GM12865 (cell line): Measurements from ENCODE around the gene CBY1.

ENCODE experiments used
- DNase-seq: peaks from one replicate; pipeline ENCODE4 v3.0.0; 2010; ENCODE audit warnings: low read depth
- H3K4me3 ChIP-seq: 2 replicates; pipeline ENCODE4 v1.5.1; 2011; ENCODE audit warnings: mild to moderate bottlenecking, low read depth, low read length, control low read depth
- CTCF ChIP-seq: IDR thresholded peaks from 2 replicates; pipeline ENCODE4 v1.5.1; 2011; ENCODE audit warnings: low read length, control low read depth, low read depth, inconsistent platforms; ENCODE audit not compliant: insufficient read depth; ENCODE audit errors: missing control alignments

The CBY1 gene

GRCh38 chr22:38645430-38645829 is 11.0 kb upstream of the CBY1 start:
- no peak overlapping the region for H3K4me3 ChIP-seq
- DNase-seq: no peak
- no peak for TF ChIP-seq CTCF

- H3K4me3 ChIP-seq: no peak overlapping the region
- no peak for TF ChIP-seq CTCF
- DNase-seq: no peak
Observed at GRCh38 chr22:38649841-38650522, 6.5 kb upstream of the CBY1 start.

GRCh38 chr22:38652859-38653258 is 3.6 kb upstream of the CBY1 start:
- H3K4me3 ChIP-seq: no peak overlapping the region
- no peak for DNase-seq
- no peak for TF ChIP-seq CTCF

- DNase-seq: no peak
- TF ChIP-seq CTCF: no peak
- H3K4me3 ChIP-seq: no peak overlapping the region
Observed at GRCh38 chr22:38653741-38654140, 2.7 kb upstream of the CBY1 start.

- DNase-seq: no peak
- TF ChIP-seq CTCF: no peak
- peak overlapping the region; percentile 80 for H3K4me3 ChIP-seq
Observed at GRCh38 chr22:38655519-38656255, 751 bp upstream of the CBY1 start.

GRCh38 chr22:38657045-38657909 is 839 bp downstream of the CBY1 start:
- peak; percentile 69 for DNase-seq
- TF ChIP-seq CTCF: no peak

More at GRCh38 chr22:38657045-38657909, 839 bp downstream of the CBY1 start:
- peak overlapping the region; percentile 80 for H3K4me3 ChIP-seq
